ENCODE results near the gene TTLL13.
"Not testable (repeated sequence)": the region's sequence is repeated elsewhere in the genome, so short reads cannot be mapped to it uniquely, and the experiment has no call there.

- not testable (repeated sequence) for TF ChIP-seq CTCF, POLR2A, POLR2AphosphoS5 (IDR thresholded peaks at IDR 0.05)
Observed at GRCh38 chr15:90281637-90282036, 32.3 kb downstream of the TTLL13 start.
